ENCODE measurements around the gene DDX23. TPM values are rescaled to one million over a fixed set of nuclear protein-coding genes. Genes with fewer than 3 reads are reported as not detected.
A peak's percentile ranks its signal among the peaks of the same experiment; 100 is the strongest.
"Not testable (repeated sequence)": the region's sequence is repeated elsewhere in the genome, so short reads cannot be mapped to it uniquely, and the experiment has no call there.

DDX23 gene
- polyA plus RNA-seq (ENCODE audit: insufficient read depth in 1 of 5, insufficient read length in 5 of 5, low replicate concordance in 1 of 5) = 100 to 1,000 TPM in 4 of 5 donors, 10 to 100 TPM in 1; 99.6 to 120 (median 103) TPM
- long read RNA-seq, donor 1, partial matches to known transcripts = 12 of 20 reads
- long read RNA-seq, donor 1, other reads (novel, unspliced or antisense) = 0 of 20 reads
- long read RNA-seq, donor 2, partial matches to known transcripts = 0 of 2 reads
- long read RNA-seq, donor 2, other reads (novel, unspliced or antisense) = 0 of 2 reads
- long read RNA-seq, donor 3, transcript DDX23-201 (17 exons, 3,248 nt) = major isoform, 5 of 11 reads
- long read RNA-seq, donor 3, partial matches to known transcripts = 5 of 11 reads
- long read RNA-seq, donor 3, other reads (novel, unspliced or antisense) = 0 of 11 reads
- long read RNA-seq, donor 4, partial matches to known transcripts = 11 of 13 reads
- long read RNA-seq, donor 4, other reads (novel, unspliced or antisense) = 0 of 13 reads
- long read RNA-seq, donor 5, transcript DDX23-201 (17 exons, 3,248 nt) = major isoform, 7 of 20 reads
- long read RNA-seq, donor 5, partial matches to known transcripts = 11 of 20 reads
- long read RNA-seq, donor 5, other reads (novel, unspliced or antisense) = 0 of 20 reads
- long read RNA-seq, donor 6, transcript DDX23-201 (17 exons, 3,248 nt) = major isoform, 8 of 19 reads
- long read RNA-seq, donor 6, partial matches to known transcripts = 7 of 19 reads
- long read RNA-seq, donor 6, other reads (novel, unspliced or antisense) = 0 of 19 reads
- long read RNA-seq, donor 7, transcript DDX23-201 (17 exons, 3,248 nt) = major isoform, 7 of 10 reads
- long read RNA-seq, donor 7, partial matches to known transcripts = 0 of 10 reads
- long read RNA-seq, donor 7, other reads (novel, unspliced or antisense) = 0 of 10 reads
- long read RNA-seq, donor 8, partial matches to known transcripts = 0 of 3 reads
- long read RNA-seq, donor 8, other reads (novel, unspliced or antisense) = 0 of 3 reads

DNA sequence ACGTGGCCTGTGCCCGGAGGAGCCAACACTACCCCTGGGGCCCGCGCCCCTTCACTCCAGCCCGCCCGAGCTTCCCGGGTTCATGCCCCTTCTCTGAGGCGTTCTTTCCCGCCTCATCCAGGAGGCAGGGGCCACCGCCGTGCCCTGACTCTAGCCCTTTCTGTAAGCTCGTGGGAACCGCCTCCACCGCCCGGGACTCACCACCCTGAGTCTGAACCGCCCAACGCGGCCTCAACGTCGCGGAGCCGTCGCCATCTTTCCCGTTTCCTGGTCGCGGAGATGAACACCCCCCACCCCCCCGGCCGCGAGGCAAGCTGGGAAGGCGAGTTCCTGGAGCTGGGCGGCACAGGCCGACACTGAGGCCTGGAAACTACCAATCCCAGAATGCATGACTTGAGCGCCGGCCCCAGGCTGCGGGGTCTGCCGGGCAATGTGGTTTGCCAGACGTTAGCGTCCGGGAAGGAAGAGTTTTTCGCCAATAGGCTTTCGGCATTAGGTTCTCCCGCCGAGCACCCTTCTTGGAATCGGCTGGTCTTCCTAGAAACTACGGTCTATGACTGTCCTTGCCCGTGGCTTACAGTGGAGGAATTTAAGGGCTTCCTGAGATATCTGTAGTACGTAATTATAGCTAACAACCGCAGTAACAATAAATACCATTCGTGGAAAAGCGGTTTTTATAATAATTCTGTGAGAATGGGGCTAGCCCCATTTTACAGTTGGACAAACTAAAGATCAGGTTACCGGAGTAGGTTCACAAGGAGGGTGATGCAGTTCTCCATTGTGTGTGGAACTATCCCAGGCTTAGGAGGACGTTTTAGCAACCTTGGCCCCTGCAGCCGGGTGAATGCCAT is at the start of gene DDX23:
Gene DDX23 (minus strand): TSS at position 281 of the 851 bp plus-strand sequence. CDS start 6,381 bp downstream, outside the sequence.
- peak; percentile 93 to 95 for DNase-seq

DNA sequence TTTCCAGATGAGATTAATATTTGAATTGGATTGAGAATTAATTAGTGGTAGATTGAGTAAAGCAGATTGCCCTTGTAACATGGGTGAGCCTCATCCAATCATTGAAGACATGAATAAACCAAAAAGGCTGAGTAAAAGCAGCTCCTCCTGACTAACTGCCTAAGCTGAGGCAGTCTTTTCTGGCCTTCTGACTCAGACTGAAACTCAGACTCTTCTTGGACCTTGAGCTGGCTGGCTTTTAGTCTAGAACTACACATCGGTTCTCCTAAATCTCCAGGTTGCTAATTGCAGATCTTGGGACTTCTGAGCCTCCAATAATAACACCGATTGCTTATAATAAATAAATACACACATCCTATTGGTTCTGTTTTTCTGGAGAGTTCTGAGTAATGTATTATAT is 49.3 kb upstream of the DDX23 start:
- DNase-seq = no peak

DNA sequence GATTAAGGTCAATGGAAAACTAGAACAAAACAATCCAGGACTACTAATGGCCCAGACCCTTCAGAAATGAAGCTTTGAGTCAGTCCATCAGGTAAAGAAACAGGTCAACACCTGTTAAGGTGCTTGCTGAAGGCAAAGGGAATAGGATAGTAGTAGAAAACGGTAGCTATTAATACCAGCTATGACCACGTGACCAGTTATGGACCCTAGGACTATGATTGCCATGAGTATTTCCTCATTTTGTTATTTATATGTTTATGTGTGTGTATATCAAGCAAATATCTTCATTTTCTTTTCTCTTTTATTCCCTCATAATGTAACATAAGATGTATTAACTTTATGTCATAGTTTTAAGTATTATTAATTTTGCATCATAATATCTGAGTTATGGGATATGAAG is 47.7 kb upstream of the DDX23 start:
- no peak for DNase-seq

DNA sequence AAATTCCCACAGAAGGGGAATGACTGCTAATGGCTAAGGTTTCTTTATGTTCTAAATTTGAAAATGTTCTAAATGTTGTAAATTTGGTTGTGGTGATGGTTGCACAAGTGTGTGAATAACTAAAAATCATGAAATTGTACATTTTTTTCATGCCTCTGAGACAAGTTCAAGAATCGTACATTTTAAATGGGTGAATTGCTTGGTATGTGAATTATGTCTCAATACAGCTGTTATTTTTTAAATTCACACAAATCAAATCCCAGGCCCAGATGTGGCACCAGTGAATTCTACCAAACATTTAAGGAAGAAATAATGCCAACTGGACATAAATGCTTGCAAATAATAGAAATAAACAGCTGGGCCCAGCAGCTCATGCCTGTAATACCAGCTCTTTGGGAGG is 42.3 kb upstream of the DDX23 start:
- DNase-seq = no peak

DNA sequence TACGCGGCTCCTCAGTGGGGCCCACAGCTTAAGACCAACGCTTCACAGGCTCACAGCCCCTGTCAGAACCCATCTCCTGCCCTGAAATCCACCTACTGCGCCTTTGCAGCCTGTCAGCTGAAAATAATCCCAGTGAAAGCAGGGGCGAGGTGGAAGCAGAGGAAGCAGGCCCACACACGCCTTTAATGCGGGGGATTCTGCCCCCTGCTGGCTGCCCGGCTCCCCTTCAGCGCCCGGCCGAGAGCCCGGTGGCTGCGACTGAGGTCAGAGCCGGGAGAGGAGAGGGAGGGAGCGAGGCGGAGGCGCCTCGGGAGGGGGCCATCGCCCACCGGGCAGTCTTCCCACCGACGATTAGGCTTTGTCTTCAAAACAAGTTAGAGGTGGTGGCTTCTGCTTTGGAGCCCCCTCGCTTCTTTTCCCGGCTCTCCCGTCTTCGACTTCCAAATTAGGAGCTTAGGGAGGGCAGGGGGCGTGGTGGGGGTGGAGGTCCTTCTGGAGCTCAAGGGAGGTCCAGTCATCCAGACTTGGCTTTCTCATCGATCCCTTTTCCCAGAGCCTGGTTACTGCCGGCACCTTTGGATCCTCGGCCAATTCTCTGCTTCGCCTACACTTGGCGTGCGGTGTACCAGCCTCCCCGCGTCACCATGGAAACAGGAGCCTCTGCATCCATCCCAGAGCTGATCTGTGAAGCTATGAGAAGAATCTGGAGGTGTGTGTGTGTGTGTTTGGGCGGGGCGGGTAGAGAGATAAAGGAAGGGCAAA is 38.9 kb upstream of the DDX23 start:
- DNase-seq = peak; percentile 54 to 70

DNA sequence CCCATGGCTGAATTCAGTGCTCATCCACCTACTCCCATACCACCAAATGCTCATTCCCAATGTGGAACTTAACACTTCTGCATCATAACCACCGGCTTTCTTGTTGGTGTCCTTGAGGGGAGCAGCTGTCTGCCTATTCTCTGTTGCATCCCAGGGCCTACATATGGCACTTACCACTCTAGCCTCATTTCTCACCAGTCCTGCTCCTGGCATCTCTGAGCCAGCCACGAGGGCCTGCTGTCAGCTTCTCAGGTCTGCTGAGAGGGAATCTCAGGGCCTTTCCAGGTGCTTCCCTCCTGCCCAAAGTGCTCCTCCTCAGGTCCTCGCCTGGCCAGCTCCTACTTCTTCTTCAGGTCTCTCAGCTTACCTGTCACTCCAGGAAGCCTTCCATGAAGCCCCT is 37.7 kb upstream of the DDX23 start:
- DNase-seq = no peak

DNA sequence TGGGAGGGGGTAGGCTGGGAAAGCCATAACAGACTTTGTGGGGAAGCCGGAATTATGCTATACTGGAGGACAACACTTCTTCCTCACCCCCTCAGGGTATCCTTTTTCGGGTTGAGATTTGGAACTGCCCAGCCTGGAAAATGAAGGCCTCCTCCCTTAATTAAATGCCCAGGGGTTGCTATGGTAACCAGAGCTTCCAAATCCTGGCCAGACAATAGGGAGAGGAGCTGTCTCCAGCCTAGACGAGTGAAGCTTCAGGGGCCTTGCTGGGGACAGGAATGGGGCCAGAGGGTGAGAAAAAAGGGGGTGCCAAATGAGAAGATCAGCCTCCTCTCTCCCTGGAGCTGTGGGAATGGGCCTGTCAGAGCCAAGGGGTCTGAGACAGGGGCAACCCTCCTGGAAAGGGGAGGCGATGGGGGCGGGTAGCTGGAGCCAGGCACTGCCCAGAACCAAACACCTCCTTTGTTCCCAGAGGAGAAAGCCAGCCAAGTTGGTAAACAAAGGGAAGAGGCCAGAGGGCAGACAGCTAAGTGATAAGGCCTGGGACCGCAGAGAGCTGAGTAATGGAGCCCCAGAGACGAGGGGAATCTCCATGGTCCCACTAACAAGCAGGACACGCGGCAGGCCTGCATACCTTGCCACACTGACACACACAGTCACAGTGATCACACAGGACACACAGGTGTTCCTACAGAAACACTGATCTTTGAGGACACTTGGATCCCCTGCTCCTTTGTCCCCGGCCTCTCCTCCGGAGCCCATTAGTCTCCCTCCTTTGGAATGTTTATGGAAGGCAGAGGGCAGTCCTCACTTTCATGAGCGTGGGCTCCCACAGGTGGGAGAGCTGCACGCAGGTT is 31.6 kb upstream of the DDX23 start:
- no peak for DNase-seq

DNA sequence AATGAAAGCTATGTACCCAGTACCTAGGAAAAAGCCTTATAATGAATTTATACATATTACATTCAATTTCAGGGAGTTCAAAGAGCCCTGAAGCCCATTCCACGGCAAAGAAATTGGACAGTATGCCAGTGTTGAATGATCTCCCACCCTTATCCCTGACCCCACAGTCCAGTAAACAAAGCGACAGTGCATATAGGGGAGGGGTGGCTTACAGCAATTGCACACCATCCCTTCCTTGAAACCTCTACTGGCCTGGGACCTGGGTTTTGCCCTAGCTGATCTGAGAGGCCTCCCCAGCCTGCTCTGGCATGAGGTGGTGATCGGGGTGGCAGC is 31.0 kb upstream of the DDX23 start:
- no peak for DNase-seq

DNA sequence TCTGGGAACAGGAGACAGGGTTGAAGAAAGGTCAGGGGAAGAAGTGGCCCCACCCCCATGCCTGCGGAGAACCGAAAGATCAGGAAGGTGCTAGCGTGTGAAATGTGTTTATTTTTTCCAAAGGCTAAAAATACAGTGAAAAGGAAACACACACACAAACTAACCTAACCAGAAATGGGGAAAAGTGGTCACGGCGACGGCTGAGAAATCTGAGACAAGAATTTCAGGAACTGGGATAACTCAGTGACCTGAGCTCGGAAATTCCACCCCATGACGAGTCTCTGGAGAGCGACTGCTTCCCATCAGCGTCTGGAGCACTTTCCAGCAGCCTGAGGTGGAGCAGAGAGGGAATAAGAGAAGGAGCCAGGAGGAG is 30.3 kb upstream of the DDX23 start:
- no peak for DNase-seq

DNA sequence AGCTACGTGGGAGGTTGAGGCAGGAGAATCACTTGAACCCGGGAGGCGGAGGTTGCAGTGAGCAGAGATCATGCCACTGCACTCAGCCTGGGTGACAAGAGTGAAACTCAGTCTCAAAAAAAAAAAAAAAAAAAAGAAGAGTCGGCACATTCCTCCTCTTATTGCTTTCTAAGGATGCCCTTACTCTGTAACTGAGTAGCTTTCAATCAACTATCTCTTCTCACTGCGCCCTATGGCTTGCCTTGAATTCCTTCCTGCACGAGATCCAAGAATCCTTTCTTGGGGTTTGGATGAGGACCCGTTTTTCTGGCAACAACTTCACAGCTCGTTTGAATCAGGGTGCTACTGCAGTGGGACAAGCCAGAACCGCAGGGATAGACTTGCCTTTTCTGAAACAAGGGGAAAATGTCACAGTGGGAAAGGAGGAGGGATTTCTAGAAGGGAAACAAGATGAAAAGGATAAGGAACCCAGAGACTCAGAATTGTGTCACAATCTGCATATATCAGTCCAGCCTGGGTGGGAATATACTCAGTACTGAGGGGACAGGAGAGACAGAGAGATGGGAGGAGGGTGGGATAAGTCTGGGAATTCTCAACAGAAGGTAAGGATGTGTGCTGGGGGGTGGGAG is 29.8 kb upstream of the DDX23 start:
- no peak for DNase-seq

DNA sequence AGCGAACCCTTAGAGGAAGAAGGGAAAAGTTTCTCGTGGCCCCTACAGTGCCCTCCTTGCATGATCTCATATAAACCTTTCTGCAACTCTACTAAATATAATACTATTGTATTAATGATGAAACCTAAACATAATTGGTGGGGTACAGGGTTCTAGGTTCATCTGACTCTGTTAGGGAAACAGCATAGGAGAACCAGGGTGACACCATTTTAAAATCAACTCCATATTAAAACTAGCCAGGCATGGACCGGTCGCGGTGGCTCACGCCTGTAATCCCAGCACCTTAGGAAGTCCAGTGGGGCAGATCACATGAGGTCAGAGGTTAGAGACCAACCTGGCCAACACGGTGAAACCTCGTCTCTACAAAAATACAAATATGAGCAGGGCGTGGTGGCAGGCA is 28.7 kb upstream of the DDX23 start:
- no peak for DNase-seq

DNA sequence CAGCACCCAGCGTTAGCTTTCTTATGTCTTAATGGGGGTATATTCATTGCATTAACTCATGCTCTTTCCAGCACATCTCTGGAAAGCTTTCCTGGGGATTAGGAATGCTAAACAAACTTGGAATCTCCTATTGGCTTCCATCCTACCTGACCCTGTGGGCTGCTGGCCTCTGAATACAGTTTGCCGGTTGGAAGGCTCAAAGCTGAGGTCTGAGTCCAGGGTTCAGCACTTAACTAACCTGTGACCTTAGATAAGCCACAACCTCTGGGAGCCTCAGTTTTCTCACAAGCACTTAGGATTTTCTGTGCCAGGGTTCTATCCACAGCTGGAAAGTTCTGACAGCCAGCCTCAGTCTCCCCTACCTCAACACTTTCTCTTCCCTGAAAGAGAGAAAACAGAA is 26.6 kb upstream of the DDX23 start:
- DNase-seq = no peak

DNA sequence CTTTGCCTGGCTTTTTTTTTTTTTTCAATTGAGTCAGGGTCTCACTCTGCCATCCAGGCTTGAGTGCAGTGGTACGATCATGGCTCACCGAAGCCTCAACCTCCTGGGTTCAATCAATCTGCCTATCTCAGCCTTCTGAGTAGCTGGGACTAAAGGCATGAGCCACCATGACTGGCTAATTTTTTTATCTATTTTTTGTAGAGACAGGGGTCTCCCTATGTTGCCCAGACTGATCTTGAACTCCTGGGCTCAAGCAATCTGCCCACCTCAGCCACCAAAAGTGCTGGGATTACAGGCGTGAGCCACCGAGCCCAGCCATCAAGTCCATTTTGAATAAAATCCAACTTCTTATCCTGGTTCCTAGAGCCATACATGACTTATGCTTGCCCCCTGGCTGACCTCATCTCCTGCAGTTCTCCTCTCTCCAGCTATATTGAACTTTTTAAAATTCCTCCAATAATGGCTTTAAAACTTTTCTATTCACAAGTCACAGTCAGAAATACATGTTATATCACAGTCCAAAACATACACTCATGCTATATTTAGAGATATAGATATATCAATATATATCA is 24.1 kb upstream of the DDX23 start:
- DNase-seq = no peak

DNA sequence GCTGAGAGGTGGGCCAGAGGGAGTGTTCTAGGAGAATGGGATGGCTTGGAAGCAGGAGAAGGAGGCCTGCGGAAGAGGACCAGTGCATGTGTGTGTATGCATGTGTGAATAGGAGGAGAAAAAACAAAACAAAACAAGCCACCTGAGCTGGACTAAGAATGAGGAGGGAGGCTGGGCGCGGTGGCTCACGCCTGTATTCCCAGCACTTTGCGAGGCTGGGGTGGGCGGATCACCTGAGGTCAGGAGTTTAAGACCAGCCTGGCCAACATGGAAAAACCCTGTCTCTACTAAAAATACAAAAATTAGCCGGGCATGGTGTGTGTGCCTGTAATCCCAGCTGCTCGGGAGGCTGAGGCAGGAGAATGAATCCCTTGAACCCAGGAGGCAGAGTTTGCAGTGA is 21.6 kb upstream of the DDX23 start:
- not testable (repeated sequence) for DNase-seq

DNA sequence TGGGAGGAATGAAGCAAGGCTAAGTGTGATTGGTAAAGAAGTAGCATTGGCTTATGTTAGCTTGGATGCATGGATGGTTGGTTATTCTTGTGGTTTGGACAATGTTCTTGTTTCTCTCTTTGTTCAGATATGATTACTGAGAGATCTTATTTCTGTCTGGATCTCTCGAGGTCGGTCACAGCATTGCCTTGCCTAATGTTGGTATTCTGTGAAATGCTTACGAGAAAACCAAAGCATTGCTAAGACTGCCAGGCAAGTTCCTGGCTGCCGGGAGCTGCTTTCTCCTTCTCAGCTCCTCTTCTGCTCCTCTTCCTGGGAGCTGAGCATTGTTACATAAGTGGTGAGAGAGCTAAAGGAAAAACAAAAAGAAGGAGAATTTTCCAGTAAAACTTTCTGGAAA is 21.1 kb upstream of the DDX23 start:
- DNase-seq = no peak

DNA sequence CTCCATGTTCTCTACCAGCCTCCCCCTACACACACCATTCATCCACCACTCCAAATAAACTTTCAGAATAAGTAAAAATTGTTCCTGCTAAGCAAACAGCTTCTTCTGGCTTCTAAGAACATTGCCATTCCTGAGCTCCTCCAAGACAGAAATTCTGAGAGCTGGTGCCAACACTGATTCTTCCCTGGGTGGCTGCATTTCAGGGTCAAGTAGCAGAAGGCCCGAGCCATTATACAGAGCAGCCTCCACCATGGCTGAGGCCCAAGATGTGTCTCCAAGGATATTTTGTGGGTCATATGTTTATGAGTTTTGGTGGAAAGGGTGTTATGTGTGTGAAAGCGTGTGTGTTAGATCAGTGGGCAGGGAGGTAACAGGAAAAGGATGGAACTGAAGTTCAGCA is 17.2 kb upstream of the DDX23 start:
- DNase-seq = no peak

DNA sequence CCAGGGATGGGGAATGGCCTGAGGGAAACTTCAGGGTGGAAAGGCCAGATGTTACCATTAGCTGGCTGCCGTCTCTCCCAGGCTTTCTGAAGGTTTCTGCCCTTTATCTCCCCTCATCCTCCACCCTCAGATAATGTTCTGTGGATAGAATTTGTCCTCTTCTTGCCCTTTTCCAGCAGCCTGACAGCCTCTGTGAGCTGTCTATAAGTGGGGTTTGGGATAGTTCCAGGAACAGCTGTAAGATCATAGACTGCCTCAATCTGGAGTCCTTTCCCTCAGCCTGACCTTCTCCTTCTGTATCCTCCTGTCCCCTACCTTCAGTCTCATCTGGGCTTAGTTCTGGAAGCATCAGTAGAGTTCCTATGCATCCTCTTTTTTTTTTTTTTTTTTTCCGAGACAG is 16.5 kb upstream of the DDX23 start:
- no peak for DNase-seq

DNA sequence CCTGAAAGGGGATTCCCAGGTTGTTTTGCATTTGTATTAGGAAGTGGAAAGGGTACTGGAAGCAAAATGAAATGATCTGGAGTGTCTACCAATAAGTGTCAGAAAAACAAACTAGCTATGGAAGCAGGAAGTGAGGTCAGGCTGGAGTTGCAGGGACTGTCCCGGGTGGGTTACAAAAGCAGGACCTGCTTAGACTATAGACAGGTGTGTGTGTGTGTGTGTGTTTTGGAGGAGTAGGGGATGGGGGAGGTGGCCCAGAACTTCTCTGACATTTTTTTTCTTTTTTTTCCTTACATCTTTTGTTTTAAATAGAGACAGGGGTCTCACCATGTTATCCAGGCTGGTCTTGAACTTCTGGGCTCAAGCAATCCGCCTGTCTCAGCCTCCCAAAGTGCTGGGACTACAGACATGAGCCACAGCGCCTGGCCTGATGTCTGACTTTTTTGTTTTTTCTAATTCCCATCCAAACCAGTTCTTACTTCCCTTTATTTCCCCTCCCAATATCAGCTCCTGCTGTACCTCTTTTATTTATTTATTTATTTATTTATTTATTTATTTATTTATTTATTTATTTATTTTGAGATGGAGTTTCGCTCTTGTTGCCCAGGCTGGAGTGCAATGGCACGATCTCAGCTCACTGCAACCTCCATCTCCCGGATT is 14.2 kb upstream of the DDX23 start:
- no peak for DNase-seq

Data from right lung (tissue), 10 donors.